ENCODE data around the gene PGPEP1. TPM values are rescaled to one million over a fixed set of nuclear protein-coding genes. Genes with fewer than 3 reads are reported as not detected.

PGPEP1 gene
- total RNA-seq, 1 donor from 2014 or later = 5.2 TPM

GRCh38 chr19:18298601-18299000 lies 41.8 kb upstream of the PGPEP1 start:
- no peak for TF ChIP-seq CTCF (conservative IDR thresholded peaks at IDR 0.05)
- Mint-ChIP-seq H3K4me1 (peaks cover 12% of the 10 kb centered on the region), H3K4me3 (no peak overlapping the region), H3K27ac (ENCODE audit: unreplicated experiment) (no peak overlapping the region), H3K9me3 (no peaks in the 10 kb centered on the region), H3K36me3 (ENCODE audit: low read depth) (no peaks in the 10 kb centered on the region), H3K27me3 (ENCODE audit: low read depth) (no peaks in the 10 kb centered on the region)
- no peak for DNase-seq (ENCODE audit: low read depth, low spot score)

GRCh38 chr19:18299654-18300053 lies 40.7 kb upstream of the PGPEP1 start:
- peaks cover 17% of the 10 kb centered on the region for H3K4me1 Mint-ChIP-seq
- no peak overlapping the region for H3K4me3 Mint-ChIP-seq
- no peak for TF ChIP-seq CTCF (conservative IDR thresholded peaks at IDR 0.05)
- H3K36me3 Mint-ChIP-seq (ENCODE audit: low read depth) = no peaks in the 10 kb centered on the region
- H3K27ac Mint-ChIP-seq (ENCODE audit: unreplicated experiment) = no peak overlapping the region
- no peaks in the 10 kb centered on the region for H3K9me3 Mint-ChIP-seq
- DNase-seq (ENCODE audit: low read depth, low spot score) = no peak
- no peaks in the 10 kb centered on the region for H3K27me3 Mint-ChIP-seq (ENCODE audit: low read depth)

DNA sequence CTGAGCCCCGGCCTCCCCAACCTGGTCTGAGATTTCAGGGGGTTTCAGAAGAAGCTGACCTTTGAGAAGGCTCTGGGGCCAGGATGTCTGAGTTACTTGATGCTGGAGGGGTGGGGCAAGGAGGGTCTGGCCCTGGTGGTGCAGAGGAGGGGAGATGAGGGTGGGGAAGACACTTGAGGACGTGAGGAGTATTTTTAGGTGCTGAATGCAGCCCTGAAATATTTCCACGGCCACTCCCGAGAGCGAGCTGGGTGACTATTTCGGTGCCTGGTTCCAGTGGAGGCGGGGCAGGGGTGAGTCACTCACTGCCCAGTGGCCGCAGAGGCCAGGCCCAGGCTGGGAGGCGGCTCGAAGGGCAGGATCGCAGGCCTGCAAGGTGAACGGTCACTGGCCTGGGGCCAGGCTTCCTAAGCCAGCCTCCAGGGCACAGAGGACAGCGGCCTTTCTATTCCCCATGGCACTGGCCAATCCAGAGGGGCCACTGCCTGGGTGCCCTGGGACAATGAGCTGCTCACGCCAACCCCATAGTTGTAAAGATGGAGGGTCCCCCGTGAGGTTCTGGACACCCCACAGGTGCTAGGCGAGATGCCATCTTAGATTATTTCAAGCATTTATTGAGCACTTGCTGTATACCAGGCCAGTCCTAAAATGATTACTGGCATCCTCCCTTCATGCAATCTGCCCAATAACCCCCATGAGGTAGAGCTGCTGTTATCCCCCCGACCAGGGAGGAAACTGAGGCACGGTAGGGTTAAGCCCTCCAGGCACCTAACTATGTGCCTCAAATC lies 39.3 kb upstream of the PGPEP1 start:
- H3K36me3 Mint-ChIP-seq (ENCODE audit: low read depth) = no peaks in the 10 kb centered on the region
- H3K9me3 Mint-ChIP-seq = no peaks in the 10 kb centered on the region
- no peak overlapping the region for H3K27ac Mint-ChIP-seq (ENCODE audit: unreplicated experiment)
- H3K4me3 Mint-ChIP-seq = no peak overlapping the region
- H3K27me3 Mint-ChIP-seq (ENCODE audit: low read depth) = no peaks in the 10 kb centered on the region
- H3K4me1 Mint-ChIP-seq = peaks cover 23% of the 10 kb centered on the region
- DNase-seq (ENCODE audit: low read depth, low spot score) = no peak
- no peak for TF ChIP-seq CTCF (conservative IDR thresholded peaks at IDR 0.05)

- Mint-ChIP-seq H3K27ac (ENCODE audit: unreplicated experiment) (no peak overlapping the region), H3K4me1 (peaks cover 23% of the 10 kb centered on the region), H3K9me3 (no peaks in the 10 kb centered on the region), H3K4me3 (no peak overlapping the region), H3K36me3 (ENCODE audit: low read depth) (peaks cover 2% of the 10 kb centered on the region), H3K27me3 (ENCODE audit: low read depth) (no peaks in the 10 kb centered on the region)
- TF ChIP-seq CTCF (conservative IDR thresholded peaks at IDR 0.05) = no peak
- no peak for DNase-seq (ENCODE audit: low read depth, low spot score)
These were observed 38.7 kb upstream of the PGPEP1 start for GRCh38 chr19:18301718-18302111.

GRCh38 chr19:18304208-18304457 lies 36.3 kb upstream of the PGPEP1 start:
- H3K9me3 Mint-ChIP-seq = no peaks in the 10 kb centered on the region

More at GRCh38 chr19:18304208-18304457, 36.3 kb upstream of the PGPEP1 start:
- Mint-ChIP-seq H3K4me1 (peaks cover 24% of the 10 kb centered on the region), H3K27ac (ENCODE audit: unreplicated experiment) (peak overlapping the region; percentile 91), H3K36me3 (ENCODE audit: low read depth) (peaks cover 2% of the 10 kb centered on the region), H3K4me3 (peak overlapping the region; percentile 69), H3K27me3 (ENCODE audit: low read depth) (no peaks in the 10 kb centered on the region)
- no peak for TF ChIP-seq CTCF (conservative IDR thresholded peaks at IDR 0.05)
- no peak for DNase-seq (ENCODE audit: low read depth, low spot score)
